HCT116 (cell line): ENCODE data around the gene PLEKHG3. TPM values are rescaled to one million over a fixed set of nuclear protein-coding genes. Genes with fewer than 3 reads are reported as not detected.

Experiments
- ATAC-seq: fragments of 200-7000 bp; cut with Tn5 transposase; 2 replicates; pipeline ENCODE4 v1.9.1; 2020; ENCODE audit warnings: mild to moderate bottlenecking, moderate library complexity
- BruUV-seq: library from RNA; stranded (reverse); fragments of 400-500 nt; replicated peaks from 2 replicates; lab custom pipeline; 2021; lab: Mats Ljungman, UMichigan
- CTCF ChIA-PET: fragments of 300-600 bp; sonication (Branson Sonifier 250); formaldehyde crosslinking; loops from one replicate; lab custom pipeline; 2021; ENCODE audit warnings: antibody characterized with exemption; lab: Charles Lee
- POLR2A ChIA-PET: fragments of 300-600, 350-600 bp; sonication (Branson Sonifier 250); formaldehyde crosslinking; loops from one replicate; lab custom pipeline; 2021; ENCODE audit warnings: antibody characterized with exemption; lab: Charles Lee
- RAD21 ChIA-PET, 2 experiments: fragments of 300-600 bp; sonication (Branson Sonifier 250); formaldehyde crosslinking; loops; one replicate each; lab custom pipeline; 2023; ENCODE audit warnings: low total read pairs in 2 of 2; ENCODE audit not compliant: uncharacterized antibody in 2 of 2, unreplicated experiment in 2 of 2, low non-redundant PET in 1 of 2; lab: Charles Lee
- DNase-seq: peaks from one replicate; pipeline ENCODE4 v3.0.0-alpha.2; 2010; ENCODE audit warnings: low read depth, low spot score
- H2AFZ ChIP-seq: fragments of 200-600 bp; shearing (Covaris generic), sonication (generic); 2 replicates; pipeline ENCODE4 v1.6.1; 2017; ENCODE audit warnings: low read depth, mixed run types, mixed read lengths, antibody characterized with exemption, low read length; ENCODE audit not compliant: poor library complexity, severe bottlenecking
- H3K27ac ChIP-seq: 2 replicates; pipeline ENCODE4 v1.5.1; 2012; ENCODE audit warnings: low read depth, low read length
- H3K27me3 ChIP-seq: fragments of 200-600 bp; sonication (generic); 2 replicates; pipeline ENCODE4 v1.6.1; 2016; ENCODE audit warnings: mixed run types, low read length, mixed read lengths; ENCODE audit not compliant: insufficient read depth
- H3K36me3 ChIP-seq, 2 experiments: fragments of 200-500 bp in 1 of 2; fragments of 200-600 bp in 1 of 2; sonication (Bioruptor generic) in 1 of 2; sonication (generic) in 1 of 2; 2 replicates each; pipeline versions ENCODE4 v1.5.1 to v1.6.1; 2014 to 2016; ENCODE audit warnings: low read length in 2 of 2, inconsistent platforms in 1 of 2, mixed read lengths in 1 of 2, mixed run types in 1 of 2; ENCODE audit not compliant: insufficient read depth in 2 of 2, control insufficient read depth in 1 of 2
- H3K4me1 ChIP-seq, 2 experiments: fragments of 200-600 bp in 1 of 2; sonication (generic) in 1 of 2; 2 replicates each; pipeline versions ENCODE4 v1.5.1 to v1.6.1; 2012 to 2017; ENCODE audit warnings: low read length in 2 of 2, inconsistent platforms in 1 of 2, mild to moderate bottlenecking in 1 of 2, mixed read lengths in 1 of 2, mixed run types in 1 of 2, moderate library complexity in 1 of 2; ENCODE audit not compliant: insufficient read depth in 2 of 2, control insufficient read depth in 1 of 2
- H3K4me2 ChIP-seq: fragments of 200-600 bp; sonication (generic); 2 replicates; pipeline ENCODE4 v1.6.1; 2017; ENCODE audit warnings: mixed run types, low read length, mixed read lengths
- H3K4me3 ChIP-seq, 2 experiments: fragments of 200-600 bp in 1 of 2; sonication (generic) in 1 of 2; replicated peaks in 1 of 2; 2 replicates each; pipeline ENCODE4 v1.5.1; 2011 to 2016; ENCODE audit warnings: low read length in 2 of 2, control low read depth in 1 of 2, low read depth in 1 of 2, mild to moderate bottlenecking in 1 of 2, mixed read lengths in 1 of 2, mixed run types in 1 of 2
- H3K79me2 ChIP-seq: fragments of 200-600 bp; sonication (generic); 2 replicates; pipeline ENCODE4 v1.6.1; 2017; ENCODE audit warnings: mild to moderate bottlenecking, mixed run types, low read length, moderate library complexity, mixed read lengths; ENCODE audit not compliant: insufficient read depth
- H3K9ac ChIP-seq: fragments of 200-600 bp; sonication (generic); 2 replicates; pipeline ENCODE4 v1.6.1; 2016; ENCODE audit warnings: low read length, mixed read lengths
- H3K9me2 ChIP-seq: fragments of 200-600 bp; sonication (generic), shearing (Covaris generic); 2 replicates; pipeline ENCODE4 v1.6.1; 2017; ENCODE audit warnings: mixed run types, mild to moderate bottlenecking, moderate library complexity; ENCODE audit not compliant: insufficient read depth
- H3K9me3 ChIP-seq, 2 experiments: fragments of 200-500 bp in 1 of 2; fragments of 200-600 bp in 1 of 2; sonication (Bioruptor generic) in 1 of 2; sonication (generic) in 1 of 2; 2 replicates each; pipeline ENCODE4 v1.6.1; 2014 to 2017; ENCODE audit warnings: low read length in 2 of 2, mixed read lengths in 2 of 2, inconsistent platforms in 1 of 2, low read depth in 1 of 2, mild to moderate bottlenecking in 1 of 2, mixed run types in 1 of 2, moderate library complexity in 1 of 2; ENCODE audit not compliant: control insufficient read depth in 1 of 2, insufficient read depth in 1 of 2
- H4K20me1 ChIP-seq: fragments of 200-600 bp; sonication (generic), shearing (Covaris generic); 2 replicates; pipeline ENCODE4 v1.6.1; 2017; ENCODE audit warnings: mixed run types, mild to moderate bottlenecking, moderate library complexity; ENCODE audit not compliant: insufficient read depth
- CBX3 ChIP-seq: IDR thresholded peaks from 2 replicates; pipeline ENCODE4 v1.6.1; 2012; ENCODE audit warnings: low read depth
- ELF1 ChIP-seq: IDR thresholded peaks from 2 replicates; pipeline ENCODE4 v1.6.1; 2012; ENCODE audit warnings: low read depth, borderline replicate concordance
- REST ChIP-seq: IDR thresholded peaks from 2 replicates; pipeline ENCODE4 v1.6.1; 2012; ENCODE audit warnings: low read depth
- intact Hi-C: fragments of 100-400 bp; cut with micrococcal nuclease; formaldehyde crosslinking; loops from 2 replicates; pipeline ENCODE4 v1.10.0; 2022
- total RNA-seq: library from RNA; stranded (reverse); gene quantifications from one replicate; pipeline ENCODE4 v1.2.1, GENCODE V29; 2021; ENCODE audit not compliant: unreplicated experiment
- TF ChIP-seq, protein P1 (sequence below): IDR thresholded peaks from 2 replicates; pipeline ENCODE4 v1.6.1; 2011; ENCODE audit warnings: mild to moderate bottlenecking, low read length, moderate library complexity; ENCODE audit not compliant: insufficient replicate concordance; ENCODE audit errors: extremely low read depth
- TF ChIP-seq, protein P2 (sequence below), 3 experiments: fragments of 200-600 bp in 1 of 3; sonication (generic) in 1 of 3; IDR thresholded peaks in 2 of 3; conservative IDR thresholded peaks in 1 of 3; 2 replicates each; pipeline ENCODE4 v1.5.1; 2012 to 2017; ENCODE audit warnings: low read depth in 2 of 3, low read length in 2 of 3, antibody characterized with exemption in 1 of 3, borderline replicate concordance in 1 of 3, control low read depth in 1 of 3, mild to moderate bottlenecking in 1 of 3, mixed read lengths in 1 of 3, mixed run types in 1 of 3, moderate library complexity in 1 of 3; ENCODE audit not compliant: insufficient read depth in 1 of 3

Gene PLEKHG3
- total RNA-seq, 1 experiment from 2014 or later, result 55.6 TPM

DNA sequence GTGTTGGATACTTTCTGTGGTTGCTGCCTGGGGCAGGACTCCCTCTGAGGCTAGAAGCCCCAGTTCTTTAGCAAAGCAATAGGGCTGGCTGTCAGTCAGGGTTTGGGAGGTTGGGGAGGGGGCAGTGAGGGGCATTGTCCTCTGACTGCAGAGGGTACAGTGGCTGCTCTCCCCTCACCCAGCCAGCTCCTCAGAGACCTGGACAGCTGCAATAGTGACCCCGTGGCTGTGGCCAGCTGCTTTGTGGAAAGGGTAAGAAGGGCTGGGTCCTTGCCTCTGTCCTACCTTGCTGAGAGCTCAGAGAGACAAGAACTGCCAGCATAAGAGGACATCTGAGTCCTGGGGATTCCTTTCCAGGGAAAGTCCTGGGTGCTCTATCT is 25.8 kb downstream of the PLEKHG3 start:
- no TSS peak for BruUV-seq
- Histone ChIP-seq H4K20me1 (peaks cover 4% of the 10 kb centered on the region; the same call in 1 of the 2 replicates), H3K4me1 (peaks cover 20 to 22% of the 10 kb centered on the region in 2 experiments), H3K36me3 (peaks cover 31 to 32% of the 10 kb centered on the region in 2 experiments; a peak in 3 of 4 replicates), H2AFZ (no peak overlapping the region), H3K9me3 (no peaks in the 10 kb centered on the region), H3K4me2 (no peak overlapping the region), H3K9me2 (no peaks in the 10 kb centered on the region), H3K9ac (no peak overlapping the region), H3K27me3 (no peaks in the 10 kb centered on the region), H3K27ac (no peak overlapping the region), H3K4me3 (no peak overlapping the region), H3K79me2 (peaks cover 36% of the 10 kb centered on the region)
- intact Hi-C loops, result no loop called here
- RAD21 ChIA-PET, result no interaction called here
- CTCF ChIA-PET, result no interaction called here
- POLR2A ChIA-PET, result no interaction called here
- TF ChIP-seq CBX3 (no peak), REST (no peak), ELF1 (no peak)
- TF ChIP-seq, protein P1, sequence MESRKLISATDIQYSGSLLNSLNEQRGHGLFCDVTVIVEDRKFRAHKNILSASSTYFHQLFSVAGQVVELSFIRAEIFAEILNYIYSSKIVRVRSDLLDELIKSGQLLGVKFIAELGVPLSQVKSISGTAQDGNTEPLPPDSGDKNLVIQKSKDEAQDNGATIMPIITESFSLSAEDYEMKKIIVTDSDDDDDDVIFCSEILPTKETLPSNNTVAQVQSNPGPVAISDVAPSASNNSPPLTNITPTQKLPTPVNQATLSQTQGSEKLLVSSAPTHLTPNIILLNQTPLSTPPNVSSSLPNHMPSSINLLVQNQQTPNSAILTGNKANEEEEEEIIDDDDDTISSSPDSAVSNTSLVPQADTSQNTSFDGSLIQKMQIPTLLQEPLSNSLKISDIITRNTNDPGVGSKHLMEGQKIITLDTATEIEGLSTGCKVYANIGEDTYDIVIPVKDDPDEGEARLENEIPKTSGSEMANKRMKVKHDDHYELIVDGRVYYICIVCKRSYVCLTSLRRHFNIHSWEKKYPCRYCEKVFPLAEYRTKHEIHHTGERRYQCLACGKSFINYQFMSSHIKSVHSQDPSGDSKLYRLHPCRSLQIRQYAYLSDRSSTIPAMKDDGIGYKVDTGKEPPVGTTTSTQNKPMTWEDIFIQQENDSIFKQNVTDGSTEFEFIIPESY, result no peak
- TF ChIP-seq, protein P2, sequence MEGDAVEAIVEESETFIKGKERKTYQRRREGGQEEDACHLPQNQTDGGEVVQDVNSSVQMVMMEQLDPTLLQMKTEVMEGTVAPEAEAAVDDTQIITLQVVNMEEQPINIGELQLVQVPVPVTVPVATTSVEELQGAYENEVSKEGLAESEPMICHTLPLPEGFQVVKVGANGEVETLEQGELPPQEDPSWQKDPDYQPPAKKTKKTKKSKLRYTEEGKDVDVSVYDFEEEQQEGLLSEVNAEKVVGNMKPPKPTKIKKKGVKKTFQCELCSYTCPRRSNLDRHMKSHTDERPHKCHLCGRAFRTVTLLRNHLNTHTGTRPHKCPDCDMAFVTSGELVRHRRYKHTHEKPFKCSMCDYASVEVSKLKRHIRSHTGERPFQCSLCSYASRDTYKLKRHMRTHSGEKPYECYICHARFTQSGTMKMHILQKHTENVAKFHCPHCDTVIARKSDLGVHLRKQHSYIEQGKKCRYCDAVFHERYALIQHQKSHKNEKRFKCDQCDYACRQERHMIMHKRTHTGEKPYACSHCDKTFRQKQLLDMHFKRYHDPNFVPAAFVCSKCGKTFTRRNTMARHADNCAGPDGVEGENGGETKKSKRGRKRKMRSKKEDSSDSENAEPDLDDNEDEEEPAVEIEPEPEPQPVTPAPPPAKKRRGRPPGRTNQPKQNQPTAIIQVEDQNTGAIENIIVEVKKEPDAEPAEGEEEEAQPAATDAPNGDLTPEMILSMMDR (IDR thresholded peaks at IDR 0.05 in 2 of 3, conservative IDR thresholded peaks at IDR 0.05 in 1 of 3; ENCODE audit: borderline replicate concordance in 1 of 3, insufficient read depth in 1 of 3, low read depth in 2 of 3, low read length in 2 of 3), result no peak
- no peak for DNase-seq
- no peak for ATAC-seq
